Activated T-cell treated with anti-CD3 and anti-CD28 coated beads, Interleukin-2, amount 50 U/mL, for 24 hours (primary cell): ENCODE results near the gene RGS7.

Source experiments
- DNase-seq: peaks from one replicate; pipeline ENCODE4 v3.0.0-alpha.2; 2020
- H3K27ac Mint-ChIP-seq: 2 replicates; pipeline ENCODE4 v1.8.0; 2020; ENCODE audit warnings: mild to moderate bottlenecking, mixed read lengths
- H3K27me3 Mint-ChIP-seq: 2 replicates; pipeline ENCODE4 v1.8.0; 2020; ENCODE audit warnings: mixed read lengths
- H3K36me3 Mint-ChIP-seq: 2 replicates; pipeline ENCODE4 v1.8.0; 2020; ENCODE audit warnings: low read depth, mixed read lengths
- H3K4me1 Mint-ChIP-seq: 2 replicates; pipeline ENCODE4 v1.8.0; 2020; ENCODE audit warnings: low read depth, mixed read lengths
- H3K4me3 Mint-ChIP-seq: 2 replicates; pipeline ENCODE4 v1.8.0; 2020; ENCODE audit warnings: mild to moderate bottlenecking, moderate library complexity, mixed read lengths
- H3K9me3 Mint-ChIP-seq: 2 replicates; pipeline ENCODE4 v1.8.0; 2020; ENCODE audit warnings: mixed read lengths

The RGS7 gene

GRCh38 chr1:240831191-240831631, 525.8 kb downstream of the RGS7 start:
- DNase-seq, result no peak
- Mint-ChIP-seq H3K4me1 (no peaks in the 10 kb centered on the region), H3K27ac (no peak overlapping the region), H3K4me3 (no peak overlapping the region), H3K27me3 (no peaks in the 10 kb centered on the region), H3K36me3 (no peaks in the 10 kb centered on the region), H3K9me3 (no peaks in the 10 kb centered on the region)

GRCh38 chr1:240829487-240829886, 527.5 kb downstream of the RGS7 start:
- no peak overlapping the region for H3K4me3 Mint-ChIP-seq
- H3K36me3 Mint-ChIP-seq, result no peaks in the 10 kb centered on the region
- no peaks in the 10 kb centered on the region for H3K27me3 Mint-ChIP-seq
- no peaks in the 10 kb centered on the region for H3K4me1 Mint-ChIP-seq
- no peak overlapping the region for H3K27ac Mint-ChIP-seq
- H3K9me3 Mint-ChIP-seq, result no peaks in the 10 kb centered on the region
- DNase-seq, result no peak

- no peaks in the 10 kb centered on the region for H3K27me3 Mint-ChIP-seq
- no peak overlapping the region for H3K4me3 Mint-ChIP-seq
- H3K4me1 Mint-ChIP-seq, result no peaks in the 10 kb centered on the region
- DNase-seq, result no peak
- no peaks in the 10 kb centered on the region for H3K36me3 Mint-ChIP-seq
- H3K27ac Mint-ChIP-seq, result no peak overlapping the region
- H3K9me3 Mint-ChIP-seq, result no peaks in the 10 kb centered on the region
Measured at GRCh38 chr1:240827786-240828185, 529.2 kb downstream of the RGS7 start.

- H3K9me3 Mint-ChIP-seq, result peaks cover 7% of the 10 kb centered on the region
- H3K4me1 Mint-ChIP-seq, result no peaks in the 10 kb centered on the region
- H3K27ac Mint-ChIP-seq, result no peak overlapping the region
- no peaks in the 10 kb centered on the region for H3K27me3 Mint-ChIP-seq
- no peak for DNase-seq
- H3K36me3 Mint-ChIP-seq, result no peaks in the 10 kb centered on the region
- H3K4me3 Mint-ChIP-seq, result no peak overlapping the region
Measured at GRCh38 chr1:240824238-240824637, 532.8 kb downstream of the RGS7 start.

- no peak overlapping the region for H3K27ac Mint-ChIP-seq
- DNase-seq, result no peak
- H3K27me3 Mint-ChIP-seq, result no peaks in the 10 kb centered on the region
- H3K9me3 Mint-ChIP-seq, result peaks cover 11% of the 10 kb centered on the region
- no peak overlapping the region for H3K4me3 Mint-ChIP-seq
- no peaks in the 10 kb centered on the region for H3K4me1 Mint-ChIP-seq
- no peaks in the 10 kb centered on the region for H3K36me3 Mint-ChIP-seq
Measured at GRCh38 chr1:240823357-240823756, 533.6 kb downstream of the RGS7 start.

GRCh38 chr1:240821925-240822324, 535.1 kb downstream of the RGS7 start:
- Mint-ChIP-seq H3K27ac (no peak overlapping the region), H3K36me3 (no peaks in the 10 kb centered on the region), H3K27me3 (no peaks in the 10 kb centered on the region), H3K9me3 (peaks cover 11% of the 10 kb centered on the region), H3K4me3 (no peak overlapping the region), H3K4me1 (no peaks in the 10 kb centered on the region)
- DNase-seq, result no peak

GRCh38 chr1:240820816-240821215, 536.2 kb downstream of the RGS7 start:
- H3K9me3 Mint-ChIP-seq, result peaks cover 11% of the 10 kb centered on the region
- no peak overlapping the region for H3K27ac Mint-ChIP-seq
- H3K4me1 Mint-ChIP-seq, result no peaks in the 10 kb centered on the region
- no peak for DNase-seq
- no peaks in the 10 kb centered on the region for H3K36me3 Mint-ChIP-seq
- H3K4me3 Mint-ChIP-seq, result no peak overlapping the region
- H3K27me3 Mint-ChIP-seq, result no peaks in the 10 kb centered on the region

GRCh38 chr1:240816472-240816871, 540.5 kb downstream of the RGS7 start:
- H3K27me3 Mint-ChIP-seq, result no peaks in the 10 kb centered on the region
- no peak for DNase-seq
- H3K36me3 Mint-ChIP-seq, result no peaks in the 10 kb centered on the region
- H3K9me3 Mint-ChIP-seq, result peaks cover 11% of the 10 kb centered on the region
- H3K4me1 Mint-ChIP-seq, result no peaks in the 10 kb centered on the region
- H3K27ac Mint-ChIP-seq, result no peak overlapping the region
- H3K4me3 Mint-ChIP-seq, result no peak overlapping the region

GRCh38 chr1:240813720-240814119, 543.3 kb downstream of the RGS7 start:
- no peaks in the 10 kb centered on the region for H3K27me3 Mint-ChIP-seq
- H3K27ac Mint-ChIP-seq, result no peak overlapping the region
- no peak for DNase-seq
- no peaks in the 10 kb centered on the region for H3K4me1 Mint-ChIP-seq
- H3K9me3 Mint-ChIP-seq, result peaks cover 3% of the 10 kb centered on the region
- no peaks in the 10 kb centered on the region for H3K36me3 Mint-ChIP-seq
- no peak overlapping the region for H3K4me3 Mint-ChIP-seq

- Mint-ChIP-seq H3K36me3 (no peaks in the 10 kb centered on the region), H3K4me3 (no peak overlapping the region), H3K9me3 (no peaks in the 10 kb centered on the region), H3K27me3 (no peaks in the 10 kb centered on the region), H3K4me1 (no peaks in the 10 kb centered on the region), H3K27ac (no peak overlapping the region)
- no peak for DNase-seq
Measured at GRCh38 chr1:240811256-240811655, 545.7 kb downstream of the RGS7 start.

- Mint-ChIP-seq H3K9me3 (no peaks in the 10 kb centered on the region), H3K36me3 (no peaks in the 10 kb centered on the region), H3K4me1 (no peaks in the 10 kb centered on the region), H3K27ac (no peak overlapping the region), H3K27me3 (no peaks in the 10 kb centered on the region), H3K4me3 (no peak overlapping the region)
- DNase-seq, result no peak
Measured at GRCh38 chr1:240808381-240808780, 548.6 kb downstream of the RGS7 start.

GRCh38 chr1:240806200-240806745, 550.7 kb downstream of the RGS7 start:
- DNase-seq, result no peak
- H3K27ac Mint-ChIP-seq, result no peak overlapping the region
- H3K36me3 Mint-ChIP-seq, result no peaks in the 10 kb centered on the region
- H3K27me3 Mint-ChIP-seq, result no peaks in the 10 kb centered on the region
- no peaks in the 10 kb centered on the region for H3K9me3 Mint-ChIP-seq
- no peak overlapping the region for H3K4me3 Mint-ChIP-seq
- no peaks in the 10 kb centered on the region for H3K4me1 Mint-ChIP-seq

GRCh38 chr1:240804475-240804874, 552.5 kb downstream of the RGS7 start:
- no peak overlapping the region for H3K27ac Mint-ChIP-seq
- no peaks in the 10 kb centered on the region for H3K9me3 Mint-ChIP-seq
- H3K36me3 Mint-ChIP-seq, result no peaks in the 10 kb centered on the region
- no peak for DNase-seq
- no peak overlapping the region for H3K4me3 Mint-ChIP-seq
- H3K27me3 Mint-ChIP-seq, result peaks cover 2% of the 10 kb centered on the region
- H3K4me1 Mint-ChIP-seq, result no peaks in the 10 kb centered on the region

- no peaks in the 10 kb centered on the region for H3K4me1 Mint-ChIP-seq
- peaks cover 2% of the 10 kb centered on the region for H3K27me3 Mint-ChIP-seq
- no peak for DNase-seq
- H3K9me3 Mint-ChIP-seq, result peaks cover 2% of the 10 kb centered on the region
- no peaks in the 10 kb centered on the region for H3K36me3 Mint-ChIP-seq
- no peak overlapping the region for H3K27ac Mint-ChIP-seq
- H3K4me3 Mint-ChIP-seq, result no peak overlapping the region
Measured at GRCh38 chr1:240803151-240803550, 553.9 kb downstream of the RGS7 start.

GRCh38 chr1:240802271-240802670, 554.7 kb downstream of the RGS7 start:
- Mint-ChIP-seq H3K4me1 (no peaks in the 10 kb centered on the region), H3K27ac (no peak overlapping the region), H3K27me3 (peaks cover 2% of the 10 kb centered on the region), H3K9me3 (peaks cover 2% of the 10 kb centered on the region), H3K4me3 (no peak overlapping the region), H3K36me3 (no peaks in the 10 kb centered on the region)
- no peak for DNase-seq

GRCh38 chr1:240801442-240801841, 555.6 kb downstream of the RGS7 start:
- Mint-ChIP-seq H3K4me3 (no peak overlapping the region), H3K27me3 (peaks cover 2% of the 10 kb centered on the region), H3K27ac (no peak overlapping the region), H3K9me3 (peaks cover 2% of the 10 kb centered on the region), H3K36me3 (no peaks in the 10 kb centered on the region), H3K4me1 (no peaks in the 10 kb centered on the region)
- DNase-seq, result no peak
